BE2C (cell line): ENCODE data around the gene AKAP4.

ENCODE experiments used
- DNase-seq: peaks from one replicate; pipeline ENCODE4 v3.0.0-alpha.2; 2020
- H3K27me3 ChIP-seq: fragments of 250-450 bp; sonication (Bioruptor Pico); 2 replicates; pipeline ENCODE4 v1.5.1; 2020; ENCODE audit warnings: mild to moderate bottlenecking
- H3K36me3 ChIP-seq: fragments of 250-450 bp; sonication (Bioruptor Pico); 2 replicates; pipeline ENCODE4 v1.5.1; 2020; ENCODE audit warnings: mild to moderate bottlenecking
- H3K4me1 ChIP-seq: fragments of 250-450 bp; sonication (Bioruptor Pico); 2 replicates; pipeline ENCODE4 v1.5.1; 2020
- H3K4me3 ChIP-seq: 2 replicates; pipeline ENCODE4 v1.5.1; 2011; ENCODE audit warnings: low read depth, low read length
- H3K9me3 ChIP-seq: fragments of 250-450 bp; sonication (Bioruptor Pico); 2 replicates; pipeline ENCODE4 v1.5.1; 2020
- TF ChIP-seq, protein P1 (sequence below): IDR thresholded peaks from 2 replicates; pipeline ENCODE4 v1.5.1; 2012; ENCODE audit warnings: mild to moderate bottlenecking, low read depth, low read length

Gene AKAP4

DNA sequence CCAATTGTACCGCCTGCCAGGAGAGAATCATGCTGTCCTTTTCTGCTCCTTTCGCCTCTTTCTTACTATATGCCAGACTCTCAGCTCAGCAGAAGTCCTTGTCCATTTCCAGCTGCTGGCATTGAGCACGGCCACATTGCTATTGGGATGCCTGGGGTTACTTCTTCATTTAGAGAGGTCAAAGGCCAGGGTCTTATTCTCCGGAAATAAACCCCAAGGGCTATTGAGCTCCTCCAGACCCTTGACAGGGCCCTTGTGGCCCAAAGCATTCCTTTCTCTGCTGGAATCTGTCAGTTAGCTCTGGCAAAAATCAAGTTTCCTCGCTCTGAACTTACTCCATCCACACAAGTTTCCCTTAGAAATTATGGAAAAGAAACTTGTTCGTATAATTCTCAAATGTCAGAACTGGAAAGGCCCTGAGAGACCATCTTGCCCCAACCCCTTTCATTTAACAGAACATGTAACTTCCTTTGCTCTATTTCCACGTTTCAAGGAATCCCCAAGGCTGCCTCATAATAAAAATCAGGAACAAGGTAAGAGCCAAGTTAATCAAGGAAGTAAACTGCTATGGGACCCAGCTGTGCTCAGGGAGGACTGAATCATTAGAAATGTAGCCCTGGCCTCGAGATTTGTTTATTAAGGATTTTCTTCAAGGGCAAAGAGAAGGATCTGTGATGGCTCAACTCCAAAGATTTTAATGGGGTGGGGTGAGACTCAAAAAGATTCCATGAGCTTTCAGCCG, 11.8 kb downstream of the AKAP4 start:
- TF ChIP-seq, protein P1, sequence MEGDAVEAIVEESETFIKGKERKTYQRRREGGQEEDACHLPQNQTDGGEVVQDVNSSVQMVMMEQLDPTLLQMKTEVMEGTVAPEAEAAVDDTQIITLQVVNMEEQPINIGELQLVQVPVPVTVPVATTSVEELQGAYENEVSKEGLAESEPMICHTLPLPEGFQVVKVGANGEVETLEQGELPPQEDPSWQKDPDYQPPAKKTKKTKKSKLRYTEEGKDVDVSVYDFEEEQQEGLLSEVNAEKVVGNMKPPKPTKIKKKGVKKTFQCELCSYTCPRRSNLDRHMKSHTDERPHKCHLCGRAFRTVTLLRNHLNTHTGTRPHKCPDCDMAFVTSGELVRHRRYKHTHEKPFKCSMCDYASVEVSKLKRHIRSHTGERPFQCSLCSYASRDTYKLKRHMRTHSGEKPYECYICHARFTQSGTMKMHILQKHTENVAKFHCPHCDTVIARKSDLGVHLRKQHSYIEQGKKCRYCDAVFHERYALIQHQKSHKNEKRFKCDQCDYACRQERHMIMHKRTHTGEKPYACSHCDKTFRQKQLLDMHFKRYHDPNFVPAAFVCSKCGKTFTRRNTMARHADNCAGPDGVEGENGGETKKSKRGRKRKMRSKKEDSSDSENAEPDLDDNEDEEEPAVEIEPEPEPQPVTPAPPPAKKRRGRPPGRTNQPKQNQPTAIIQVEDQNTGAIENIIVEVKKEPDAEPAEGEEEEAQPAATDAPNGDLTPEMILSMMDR, result no peak
- no peak for DNase-seq
- Histone ChIP-seq H3K27me3 (no peaks in the 10 kb centered on the region), H3K4me1 (no peaks in the 10 kb centered on the region), H3K36me3 (no peaks in the 10 kb centered on the region), H3K9me3 (no peaks in the 10 kb centered on the region), H3K4me3 (no peak overlapping the region)

DNA sequence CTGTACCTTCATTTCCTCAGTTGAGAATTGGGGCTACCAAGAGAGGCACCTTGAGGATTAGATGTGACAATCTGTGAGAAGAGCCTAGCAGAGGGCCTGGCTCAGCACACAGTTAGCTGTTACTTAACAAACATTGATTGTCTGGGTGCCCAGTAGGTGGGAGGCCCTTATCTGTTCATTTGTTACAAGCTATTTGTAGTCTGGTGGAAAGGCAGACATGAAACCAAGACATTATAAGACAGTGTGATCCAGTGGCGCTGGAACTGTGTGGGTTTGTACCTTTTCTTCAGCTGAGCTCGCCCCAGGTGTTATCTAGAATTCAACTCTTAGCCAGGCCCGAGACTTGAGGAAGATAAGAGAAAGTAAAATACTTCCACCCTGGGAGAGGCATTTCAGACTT, 16.9 kb downstream of the AKAP4 start:
- no peaks in the 10 kb centered on the region for H3K4me1 ChIP-seq
- no peaks in the 10 kb centered on the region for H3K27me3 ChIP-seq
- H3K9me3 ChIP-seq, result no peaks in the 10 kb centered on the region
- no peaks in the 10 kb centered on the region for H3K36me3 ChIP-seq
- TF ChIP-seq, protein P1, result no peak
- H3K4me3 ChIP-seq, result no peak overlapping the region
- no peak for DNase-seq

DNA sequence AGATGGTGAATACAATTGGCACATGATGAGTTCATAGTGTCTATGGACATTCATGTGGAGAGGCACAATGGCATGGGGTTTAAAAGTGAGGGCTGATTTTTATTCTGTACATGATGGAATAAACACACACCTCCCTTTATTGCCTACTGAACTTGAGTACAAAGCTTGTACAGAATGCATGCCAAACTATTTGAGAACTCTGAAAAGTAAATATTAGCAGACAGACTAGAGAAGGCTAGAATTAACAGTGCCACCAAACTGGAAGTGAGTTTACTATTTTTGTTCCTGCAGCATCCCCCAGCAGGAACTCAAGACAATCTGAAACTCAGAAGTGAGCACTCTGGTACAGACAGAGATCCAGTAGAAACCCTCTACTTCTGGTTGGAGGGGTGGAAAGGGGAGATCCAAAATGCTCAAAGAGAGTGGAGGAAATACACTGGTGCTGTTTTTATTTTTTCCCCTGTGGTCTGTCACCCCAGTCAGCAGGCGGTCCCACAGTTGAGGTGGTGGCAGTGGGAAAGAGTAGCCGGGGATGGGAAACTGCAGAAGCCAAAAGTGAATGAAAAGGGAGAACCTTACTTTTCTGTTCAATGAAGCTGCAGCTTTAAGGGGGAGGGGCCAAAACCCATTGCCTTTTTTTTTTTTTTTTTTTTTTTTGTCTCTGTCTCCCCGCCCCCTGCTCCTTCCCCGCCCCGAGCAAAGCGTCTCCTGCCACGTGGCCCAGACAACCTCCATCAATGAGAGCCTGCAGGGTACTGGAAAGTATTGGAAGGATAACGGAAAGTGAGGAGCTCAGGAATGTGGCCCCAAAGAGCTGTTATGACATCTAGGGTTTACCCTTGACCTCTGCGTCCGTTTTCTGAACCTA, 20.5 kb downstream of the AKAP4 start:
- Histone ChIP-seq H3K4me1 (no peaks in the 10 kb centered on the region), H3K27me3 (no peaks in the 10 kb centered on the region)
- TF ChIP-seq, protein P1, result no peak

DNA sequence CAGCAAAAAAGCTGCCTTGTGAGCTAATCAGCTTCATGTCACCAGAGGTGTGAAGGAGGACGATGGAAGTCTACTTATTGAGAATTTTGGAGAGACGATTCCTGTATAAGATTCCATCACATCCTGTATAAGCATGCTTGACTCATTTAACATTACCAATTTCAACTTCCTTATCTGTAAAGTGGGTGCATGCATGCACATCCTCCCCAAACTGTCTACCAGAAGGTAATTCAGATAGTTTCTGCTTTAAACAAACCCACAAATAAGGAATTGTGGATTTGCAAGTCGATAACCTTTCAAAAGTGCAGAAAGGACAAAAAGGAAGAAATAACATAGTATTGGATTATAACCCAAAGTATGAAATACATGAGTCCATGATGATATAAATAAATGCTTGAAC, 31.1 kb downstream of the AKAP4 start:
- Histone ChIP-seq H3K9me3 (no peaks in the 10 kb centered on the region), H3K27me3 (no peaks in the 10 kb centered on the region), H3K4me3 (no peak overlapping the region), H3K36me3 (no peaks in the 10 kb centered on the region), H3K4me1 (no peaks in the 10 kb centered on the region)
- DNase-seq, result no peak
- TF ChIP-seq, protein P1, result no peak

More for the DNA sequence above, 20.5 kb downstream of the AKAP4 start:
- Histone ChIP-seq H3K36me3 (no peaks in the 10 kb centered on the region), H3K9me3 (no peaks in the 10 kb centered on the region), H3K4me3 (no peak overlapping the region)
- peak; percentile 43 for DNase-seq

DNA sequence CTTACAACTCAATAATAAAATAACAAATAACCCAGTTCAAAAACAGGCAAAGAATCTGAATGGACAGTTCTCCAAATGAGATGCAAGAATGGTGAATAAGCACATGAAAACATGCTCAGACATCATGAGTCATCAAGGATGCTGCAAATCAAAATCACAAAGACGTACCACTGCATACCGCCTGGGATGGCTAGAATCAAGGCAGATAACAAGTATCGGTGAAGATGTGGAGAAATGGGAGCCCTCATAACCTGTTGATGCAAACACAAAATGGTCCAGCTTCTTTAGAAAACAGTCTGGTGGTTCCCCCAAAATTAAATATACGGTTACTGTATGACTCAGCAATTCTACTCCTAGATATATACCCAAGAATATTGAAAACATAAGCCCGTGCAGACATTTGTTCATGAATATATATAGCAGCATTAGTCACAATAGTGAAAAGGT, 32.5 kb downstream of the AKAP4 start:
- DNase-seq, result no peak
- TF ChIP-seq, protein P1, result no peak
- no peaks in the 10 kb centered on the region for H3K9me3 ChIP-seq
- no peaks in the 10 kb centered on the region for H3K4me1 ChIP-seq
- no peak overlapping the region for H3K4me3 ChIP-seq
- no peaks in the 10 kb centered on the region for H3K36me3 ChIP-seq
- H3K27me3 ChIP-seq, result no peaks in the 10 kb centered on the region

DNA sequence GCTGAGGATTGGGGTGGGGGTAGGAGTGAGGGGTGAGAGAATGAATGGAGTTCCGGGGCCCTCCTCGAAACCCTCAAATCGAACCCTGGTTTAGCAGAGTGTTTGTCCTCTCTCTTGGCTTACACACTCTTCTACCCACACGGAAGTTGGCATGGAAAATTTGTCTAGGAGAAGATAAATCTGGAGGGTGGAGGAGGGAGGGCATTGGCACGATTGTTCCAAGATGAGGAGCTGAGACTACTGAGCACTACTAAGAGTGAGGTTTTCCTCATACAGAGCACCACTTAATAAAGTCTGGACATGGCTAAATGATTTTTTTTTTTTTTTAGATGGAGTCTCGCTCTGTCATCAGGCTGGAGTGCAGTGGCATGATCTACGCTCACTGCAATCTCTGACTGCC, 33.4 kb downstream of the AKAP4 start:
- TF ChIP-seq, protein P1, result no peak
- Histone ChIP-seq H3K36me3 (no peaks in the 10 kb centered on the region), H3K27me3 (no peaks in the 10 kb centered on the region), H3K4me3 (no peak overlapping the region), H3K4me1 (no peaks in the 10 kb centered on the region), H3K9me3 (no peaks in the 10 kb centered on the region)
- no peak for DNase-seq
